Neuronal stem cell (in vitro differentiated cells): Measurements from ENCODE around the gene PRAME.
"Not testable (repeated sequence)": the region's sequence is repeated elsewhere in the genome, so short reads cannot be mapped to it uniquely, and the experiment has no call there.

ENCODE experiments used
- DNase-seq: peaks from one replicate; pipeline ENCODE4 v3.0.0-alpha.2; 2013; ENCODE audit warnings: low spot score
- H2AFZ ChIP-seq: one replicate; pipeline ENCODE4 v1.6.1; 2013; ENCODE audit warnings: mild to moderate bottlenecking, low read length, inconsistent platforms
- H2AK5ac ChIP-seq: 2 replicates; pipeline ENCODE4 v1.6.1; 2013; ENCODE audit warnings: low read depth, mild to moderate bottlenecking, inconsistent platforms, low read length, moderate library complexity, mixed read lengths
- H2BK120ac ChIP-seq: 2 replicates; pipeline ENCODE4 v1.6.1; 2013; ENCODE audit warnings: low read depth, mild to moderate bottlenecking, inconsistent platforms, low read length, moderate library complexity, mixed read lengths
- H2BK12ac ChIP-seq: one replicate; pipeline ENCODE4 v1.6.1; 2013; ENCODE audit warnings: low read length, inconsistent platforms
- H2BK15ac ChIP-seq: 2 replicates; pipeline ENCODE4 v1.6.1; 2013; ENCODE audit warnings: mild to moderate bottlenecking, low read length, inconsistent platforms, mixed read lengths
- H2BK5ac ChIP-seq: one replicate; pipeline ENCODE4 v1.6.1; 2013; ENCODE audit warnings: inconsistent platforms, mild to moderate bottlenecking, low read length, moderate library complexity
- H3K14ac ChIP-seq: one replicate; pipeline ENCODE4 v1.6.1; 2013; ENCODE audit warnings: low read length, inconsistent platforms
- H3K18ac ChIP-seq: 2 replicates; pipeline ENCODE4 v1.6.1; 2013; ENCODE audit warnings: low read length, inconsistent platforms
- H3K23ac ChIP-seq: 2 replicates; pipeline ENCODE4 v1.6.1; 2013; ENCODE audit warnings: low read depth, mild to moderate bottlenecking, mixed read lengths, low read length, inconsistent platforms; ENCODE audit not compliant: poor library complexity
- H3K27ac ChIP-seq: replicated peaks from 3 replicates; pipeline ENCODE4 v1.5.1; 2013; ENCODE audit warnings: low read length, inconsistent platforms
- H3K27me3 ChIP-seq, 3 experiments: 2 replicates each; pipeline ENCODE4 v1.6.1; 2013; ENCODE audit warnings: low read length in 3 of 3, mild to moderate bottlenecking in 2 of 3, inconsistent platforms in 1 of 3, low read depth in 1 of 3, mixed read lengths in 1 of 3, moderate library complexity in 1 of 3; ENCODE audit not compliant: control insufficient read depth in 3 of 3, insufficient read depth in 3 of 3
- H3K36me3 ChIP-seq, 2 donors: replicated peaks in 1 of 2; 2 replicates each; pipeline ENCODE4 v1.6.1; 2013; ENCODE audit warnings: low read length in 2 of 2; ENCODE audit not compliant: control insufficient read depth in 2 of 2, insufficient read depth in 2 of 2
- H3K4ac ChIP-seq: 2 replicates; pipeline ENCODE4 v1.6.1; 2013; ENCODE audit warnings: inconsistent platforms, mild to moderate bottlenecking, low read length, moderate library complexity
- H3K4me1 ChIP-seq, 2 donors: 1 replicate in 1 of 2; 2 replicates in 1 of 2; pipeline ENCODE4 v1.6.1; 2013; ENCODE audit warnings: low read length in 2 of 2, low read depth in 1 of 2; ENCODE audit not compliant: control insufficient read depth in 2 of 2, insufficient read depth in 1 of 2
- H3K4me2 ChIP-seq: one replicate; pipeline ENCODE4 v1.6.1; 2013; ENCODE audit warnings: mild to moderate bottlenecking, low read length, inconsistent platforms; ENCODE audit not compliant: insufficient read depth, poor library complexity, severe bottlenecking
- H3K4me3 ChIP-seq, 2 donors: 2 replicates each; pipeline ENCODE4 v1.5.1; 2013; ENCODE audit warnings: low read length in 2 of 2, mild to moderate bottlenecking in 2 of 2, inconsistent platforms in 1 of 2, moderate library complexity in 1 of 2
- H3K79me1 ChIP-seq: one replicate; pipeline ENCODE4 v1.6.1; 2013; ENCODE audit warnings: low read depth, mild to moderate bottlenecking, inconsistent platforms, low read length, moderate library complexity
- H3K9ac ChIP-seq: one replicate; pipeline ENCODE4 v1.6.1; 2013; ENCODE audit warnings: mild to moderate bottlenecking, low read depth, low read length, inconsistent platforms; ENCODE audit not compliant: poor library complexity
- H3K9me3 ChIP-seq, 2 donors: replicated peaks in 1 of 2; 2 replicates each; pipeline versions ENCODE3 to v1.6.1; 2013; ENCODE audit warnings: low read length in 2 of 2, mild to moderate bottlenecking in 2 of 2, inconsistent platforms in 1 of 2, low read depth in 1 of 2, mixed read lengths in 1 of 2, moderate library complexity in 1 of 2; ENCODE audit not compliant: control insufficient read depth in 2 of 2, insufficient read depth in 1 of 2
- H4K8ac ChIP-seq: one replicate; pipeline ENCODE4 v1.6.1; 2013; ENCODE audit warnings: low read depth, mild to moderate bottlenecking, inconsistent platforms, low read length, moderate library complexity
- H4K91ac ChIP-seq: one replicate; pipeline ENCODE4 v1.6.1; 2013; ENCODE audit warnings: low read length, low read depth, mild to moderate bottlenecking, inconsistent platforms; ENCODE audit not compliant: poor library complexity
- WGBS, 2 donors: extraction: QIAGEN DNeasy Blood & Tissue Kit; methylation state at CpG; one replicate each; pipeline ENCODE4 v1.1.7; 2013; ENCODE audit warnings: missing lambda C conversion rate in 2 of 2, mixed read lengths in 1 of 2; ENCODE audit not compliant: insufficient read length in 2 of 2, insufficient replicate concordance in 1 of 2; ENCODE audit errors: extremely low coverage in 2 of 2; 5-methylcytosine and 5-hydroxymethylcytosine counted together

Gene PRAME

DNA sequence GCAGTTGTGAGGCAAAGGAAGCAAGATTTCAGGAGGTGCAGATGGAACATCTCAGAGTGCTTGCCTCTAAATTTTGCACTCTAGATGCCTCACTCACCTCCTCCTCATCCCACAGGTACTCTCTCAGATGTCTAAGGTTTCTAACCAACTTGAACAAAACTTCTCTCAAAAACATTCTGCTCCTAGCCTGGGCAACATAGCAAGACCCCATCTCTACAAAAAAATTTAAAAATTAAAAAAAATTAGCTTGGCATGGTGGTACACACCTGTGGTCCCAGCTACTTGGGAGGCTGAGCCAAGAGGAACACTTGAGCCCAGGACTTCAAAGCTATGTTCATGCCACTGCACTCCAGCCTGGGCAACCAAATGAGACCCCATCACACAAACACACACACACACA, 43.2 kb downstream of the PRAME start:
- H3K4ac ChIP-seq: no peak overlapping the region
- peaks cover 0 to 10% of the 10 kb centered on the region in 2 donors for H3K4me1 ChIP-seq
- H2AFZ ChIP-seq: no peak overlapping the region
- no peak overlapping the region for H4K91ac ChIP-seq
- H2AK5ac ChIP-seq: no peak overlapping the region
- H2BK5ac ChIP-seq: no peak overlapping the region
- no peak overlapping the region for H2BK12ac ChIP-seq
- H2BK15ac ChIP-seq: no peak overlapping the region
- H3K4me2 ChIP-seq: no peak overlapping the region
- H3K27me3 ChIP-seq: no peaks in the 10 kb centered on the region
- H3K27ac ChIP-seq: no peak overlapping the region
- H3K9me3 ChIP-seq: no peaks in the 10 kb centered on the region
- no peak overlapping the region for H3K18ac ChIP-seq
- no peak overlapping the region for H3K4me3 ChIP-seq
- H2BK120ac ChIP-seq: no peak overlapping the region
- no peak for DNase-seq
- no peaks in the 10 kb centered on the region for H3K79me1 ChIP-seq
- H3K14ac ChIP-seq: no peak overlapping the region
- no peak overlapping the region for H3K9ac ChIP-seq
- H3K36me3 ChIP-seq: no peaks in the 10 kb centered on the region
- H3K23ac ChIP-seq: no peak overlapping the region
- no peak overlapping the region for H4K8ac ChIP-seq

GRCh38 chr22:22514431-22514830, 44.6 kb downstream of the PRAME start:
- H3K79me1 ChIP-seq, DNase-seq, H2BK120ac ChIP-seq, H4K91ac ChIP-seq, H3K9me3 ChIP-seq, H3K27ac ChIP-seq, H4K8ac ChIP-seq, H2AK5ac ChIP-seq, H3K27me3 ChIP-seq, H2BK15ac ChIP-seq, H3K4me3 ChIP-seq, H3K23ac ChIP-seq, H3K18ac ChIP-seq, H3K9ac ChIP-seq, H3K14ac ChIP-seq, H3K4me1 ChIP-seq, H3K36me3 ChIP-seq, H3K4me2 ChIP-seq, H2BK5ac ChIP-seq, H2AFZ ChIP-seq, H2BK12ac ChIP-seq, H3K4ac ChIP-seq: not testable (repeated sequence)
- no CpG with 5 or more reads among the region's 8 CpGs for WGBS, 2 donors

DNA sequence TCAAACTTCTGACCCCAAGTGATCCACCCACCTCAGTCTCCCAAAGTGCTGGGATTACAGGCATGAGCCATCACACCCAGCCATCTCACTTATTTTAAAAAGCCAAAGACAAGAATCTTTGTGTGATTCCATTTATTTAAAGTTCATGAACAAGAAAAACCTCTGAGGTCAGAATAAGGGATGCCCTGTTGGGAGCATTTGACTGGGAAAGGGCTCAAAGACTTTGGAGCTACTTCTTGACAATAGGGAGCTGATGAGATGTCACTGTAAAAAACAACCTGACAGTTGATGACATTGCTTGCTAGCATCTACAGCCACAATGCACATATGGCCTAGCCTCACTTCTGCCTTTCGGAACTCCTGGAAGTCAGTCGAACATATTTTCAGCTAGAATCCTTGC, 45.4 kb downstream of the PRAME start:
- no CpG with 5 or more reads among the region's 2 CpGs for WGBS, 2 donors
- Histone ChIP-seq H3K9me3 (peaks cover 2 to 12% of the 10 kb centered on the region in 2 donors), H2BK12ac (no peak overlapping the region), H3K18ac (no peak overlapping the region), H3K23ac (no peak overlapping the region), H3K36me3 (no peaks in the 10 kb centered on the region), H3K4me3 (no peak overlapping the region), H3K4me2 (no peak overlapping the region), H4K8ac (no peak overlapping the region), H3K4ac (no peak overlapping the region), H3K14ac (no peak overlapping the region), H3K27me3 (no peaks in the 10 kb centered on the region), H3K27ac (no peak overlapping the region), H2AFZ (no peak overlapping the region), H2BK5ac (no peak overlapping the region), H2AK5ac (no peak overlapping the region), H3K4me1 (no peaks in the 10 kb centered on the region), H2BK15ac (no peak overlapping the region), H3K79me1 (no peaks in the 10 kb centered on the region), H3K9ac (no peak overlapping the region), H4K91ac (no peak overlapping the region), H2BK120ac (no peak overlapping the region)
- DNase-seq: no peak

- Histone ChIP-seq H3K4ac (no peak overlapping the region), H3K18ac (no peak overlapping the region), H2BK120ac (no peak overlapping the region), H3K14ac (no peak overlapping the region), H2AK5ac (no peak overlapping the region), H3K36me3 (no peaks in the 10 kb centered on the region), H3K4me3 (no peak overlapping the region), H4K8ac (no peak overlapping the region), H3K4me1 (no peaks in the 10 kb centered on the region), H3K79me1 (no peaks in the 10 kb centered on the region), H3K9me3 (peaks cover 2 to 12% of the 10 kb centered on the region in 2 donors), H2BK12ac (no peak overlapping the region), H2BK15ac (no peak overlapping the region), H3K27ac (no peak overlapping the region), H2BK5ac (no peak overlapping the region), H4K91ac (no peak overlapping the region), H3K9ac (no peak overlapping the region), H3K27me3 (no peaks in the 10 kb centered on the region), H3K23ac (no peak overlapping the region), H2AFZ (no peak overlapping the region), H3K4me2 (no peak overlapping the region)
- no peak for DNase-seq
- no CpG with 5 or more reads among the region's 5 CpGs for WGBS, 2 donors
Observed at GRCh38 chr22:22512951-22513350, 46.1 kb downstream of the PRAME start.
